Activated CD8-positive, alpha-beta T cell treated with anti-CD3 and anti-CD28 coated beads for 36 hours (primary cell): Measurements from ENCODE around the gene PARD3. TPM values are rescaled to one million over a fixed set of nuclear protein-coding genes. Genes with fewer than 3 reads are reported as not detected.

ENCODE experiments used
- ATAC-seq: fragments of 200-7000 bp; cut with Tn5 transposase; one replicate; pipeline ENCODE4 v1.10.0; 2021; ENCODE audit warnings: mild to moderate bottlenecking, moderate library complexity
- CTCF ChIA-PET: fragments of 350-600 bp; sonication (Branson Sonifier 250); formaldehyde crosslinking; loops from one replicate; lab custom pipeline; 2021; ENCODE audit warnings: antibody characterized with exemption; lab: Charles Lee
- POLR2A ChIA-PET: fragments of 350-600 bp; sonication (Branson Sonifier 250); formaldehyde crosslinking; loops from one replicate; lab custom pipeline; 2021; ENCODE audit warnings: antibody characterized with exemption; lab: Charles Lee
- DNase-seq: peaks from one replicate; pipeline ENCODE4 v3.0.0-alpha.2; 2020
- H3K27ac Mint-ChIP-seq: one replicate; pipeline ENCODE4 v1.8.0; 2021; ENCODE audit warnings: mild to moderate bottlenecking, mixed read lengths
- H3K27me3 Mint-ChIP-seq: one replicate; pipeline ENCODE4 v1.8.0; 2021; ENCODE audit warnings: mixed read lengths
- H3K36me3 Mint-ChIP-seq: one replicate; pipeline ENCODE4 v1.8.0; 2021; ENCODE audit warnings: low read depth, mixed read lengths
- H3K4me1 Mint-ChIP-seq: one replicate; pipeline ENCODE4 v1.8.0; 2021; ENCODE audit warnings: low read depth, mixed read lengths
- H3K4me3 Mint-ChIP-seq: one replicate; pipeline ENCODE4 v1.8.0; 2021; ENCODE audit warnings: mild to moderate bottlenecking, moderate library complexity, mixed read lengths
- H3K9me3 Mint-ChIP-seq: one replicate; pipeline ENCODE4 v1.8.0; 2021; ENCODE audit warnings: mixed read lengths
- CTCF ChIP-seq: fragments of 200-600 bp; IDR thresholded peaks from one replicate; pipeline ENCODE4 v1.8.0; 2022; ENCODE audit warnings: antibody characterized with exemption, mild to moderate bottlenecking
- intact Hi-C: fragments of 100-400 bp; cut with micrococcal nuclease; formaldehyde crosslinking; loops from one replicate; pipeline ENCODE4 v1.10.0; 2022
- total RNA-seq, 2 experiments: library from RNA; stranded (reverse); gene quantifications; one replicate each; pipeline ENCODE4 v1.2.3, GENCODE V29; 2021

The PARD3 gene
- total RNA-seq, 2 experiments from 2014 or later = 1.6 to 2.0 TPM

GRCh38 chr10:34465678-34466077 lies 349.4 kb downstream of the PARD3 start:
- TF ChIP-seq CTCF = no peak

GRCh38 chr10:34464591-34464990 lies 350.5 kb downstream of the PARD3 start:
- TF ChIP-seq CTCF = no peak
- Mint-ChIP-seq H3K4me3 (no peak overlapping the region), H3K9me3 (no peaks in the 10 kb centered on the region), H3K27me3 (no peaks in the 10 kb centered on the region), H3K4me1 (no peaks in the 10 kb centered on the region), H3K27ac (no peak overlapping the region), H3K36me3 (no peaks in the 10 kb centered on the region)
- intact Hi-C loops = no loop called here
- ChIA-PET POLR2A (no interaction called here), CTCF (no interaction called here)
- ATAC-seq = no peak
- DNase-seq = no peak

More at GRCh38 chr10:34465678-34466077, 349.4 kb downstream of the PARD3 start:
- Mint-ChIP-seq H3K4me3 (no peak overlapping the region), H3K36me3 (no peaks in the 10 kb centered on the region), H3K4me1 (no peaks in the 10 kb centered on the region), H3K27me3 (no peaks in the 10 kb centered on the region), H3K9me3 (no peaks in the 10 kb centered on the region), H3K27ac (no peak overlapping the region)
- ChIA-PET POLR2A (no interaction called here), CTCF (no interaction called here)
- no peak for DNase-seq
- intact Hi-C loops = no loop called here
- ATAC-seq = no peak

GRCh38 chr10:34464000-34464399 lies 351.1 kb downstream of the PARD3 start:
- Mint-ChIP-seq H3K36me3 (no peaks in the 10 kb centered on the region), H3K4me3 (no peak overlapping the region), H3K27me3 (no peaks in the 10 kb centered on the region), H3K4me1 (no peaks in the 10 kb centered on the region), H3K9me3 (no peaks in the 10 kb centered on the region), H3K27ac (no peak overlapping the region)
- ATAC-seq = no peak
- no peak for TF ChIP-seq CTCF
- intact Hi-C loops = no loop called here
- DNase-seq = no peak
- CTCF ChIA-PET = interaction anchor here (0.6 kb wide), 1 partner anchor 16 kb away, joined by 3 read pairs; no protein-coding TSS in a partner anchor
- POLR2A ChIA-PET = no interaction called here

GRCh38 chr10:34462993-34463392 lies 352.1 kb downstream of the PARD3 start:
- Mint-ChIP-seq H3K27ac (no peak overlapping the region), H3K27me3 (no peaks in the 10 kb centered on the region), H3K4me3 (no peak overlapping the region), H3K4me1 (no peaks in the 10 kb centered on the region), H3K9me3 (no peaks in the 10 kb centered on the region), H3K36me3 (no peaks in the 10 kb centered on the region)
- ChIA-PET CTCF (no interaction called here), POLR2A (no interaction called here)
- intact Hi-C loops = no loop called here
- no peak for TF ChIP-seq CTCF
- DNase-seq = no peak
- no peak for ATAC-seq

- Mint-ChIP-seq H3K9me3 (no peaks in the 10 kb centered on the region), H3K27ac (no peak overlapping the region), H3K4me1 (no peaks in the 10 kb centered on the region), H3K36me3 (no peaks in the 10 kb centered on the region), H3K4me3 (no peak overlapping the region), H3K27me3 (no peaks in the 10 kb centered on the region)
- ChIA-PET POLR2A (no interaction called here), CTCF (no interaction called here)
- no peak for TF ChIP-seq CTCF
- DNase-seq (no peak), ATAC-seq (no peak)
- intact Hi-C loops = no loop called here
These were observed 353.0 kb downstream of the PARD3 start for GRCh38 chr10:34462056-34462455.
